ENCODE results near the gene PTPRN2.

The PTPRN2 gene

GRCh38 chr7:158602905-158603772 is 15.5 kb upstream of the PTPRN2 start:
- no peak for DNase-seq

GRCh38 chr7:158602041-158602440 is 14.4 kb upstream of the PTPRN2 start:
- no peak for DNase-seq

- no peak for DNase-seq
These were observed 13.5 kb upstream of the PTPRN2 start for GRCh38 chr7:158601090-158601489.

- no peak for DNase-seq
These were observed 9.1 kb upstream of the PTPRN2 start for GRCh38 chr7:158596745-158597144.

- no peak for DNase-seq
These were observed 8.7 kb upstream of the PTPRN2 start for GRCh38 chr7:158596309-158596708.

- DNase-seq = no peak
These were observed 7.4 kb upstream of the PTPRN2 start for GRCh38 chr7:158595068-158595467.

- no peak for DNase-seq
These were observed 4.9 kb upstream of the PTPRN2 start for GRCh38 chr7:158592541-158592940.

GRCh38 chr7:158591944-158592343 is 4.3 kb upstream of the PTPRN2 start:
- DNase-seq = no peak

- no peak for DNase-seq
These were observed 2.5 kb upstream of the PTPRN2 start for GRCh38 chr7:158590181-158590530.

- no peak for DNase-seq
These were observed 2.0 kb upstream of the PTPRN2 start for GRCh38 chr7:158589653-158590052.

- no peak for DNase-seq
These were observed 1.3 kb upstream of the PTPRN2 start for GRCh38 chr7:158588878-158589442.

GRCh38 chr7:158588085-158588877 is 658 bp upstream of the PTPRN2 start:
- no peak for DNase-seq

- DNase-seq = no peak
These were observed 993 bp downstream of the PTPRN2 start for GRCh38 chr7:158586499-158587161.

- DNase-seq = no peak
These were observed 1.7 kb downstream of the PTPRN2 start for GRCh38 chr7:158585721-158586498.

- no peak for DNase-seq
These were observed 3.2 kb downstream of the PTPRN2 start for GRCh38 chr7:158584407-158584806.

GRCh38 chr7:158583810-158584209 is 3.8 kb downstream of the PTPRN2 start:
- DNase-seq = no peak

- no peak for DNase-seq
These were observed 4.5 kb downstream of the PTPRN2 start for GRCh38 chr7:158583143-158583542.

GRCh38 chr7:158582089-158582456 is 5.5 kb downstream of the PTPRN2 start:
- DNase-seq = no peak

GRCh38 chr7:158581440-158582088 is 6.1 kb downstream of the PTPRN2 start:
- DNase-seq = no peak

- no peak for DNase-seq
These were observed 7.7 kb downstream of the PTPRN2 start for GRCh38 chr7:158579662-158580646.
